DOHH2 (cell line): ENCODE measurements around the gene UBFD1.

Experiments used
- EZH2phosphoT487 ChIP-seq: fragments of 200-600 bp; sonication (generic); IDR thresholded peaks from 2 replicates; pipeline ENCODE4 v1.6.1; 2017; ENCODE audit warnings: borderline replicate concordance, mild to moderate bottlenecking, antibody characterized with exemption, low read length, moderate library complexity, mixed read lengths
- TF ChIP-seq, protein P1 (sequence below): fragments of 200-600 bp; sonication (generic); IDR thresholded peaks from one replicate; pipeline ENCODE4 v1.5.1; 2014; ENCODE audit warnings: antibody characterized with exemption, mild to moderate bottlenecking, low read depth, low read length; ENCODE audit not compliant: poor library complexity, severe bottlenecking

- TF ChIP-seq, protein P1, sequence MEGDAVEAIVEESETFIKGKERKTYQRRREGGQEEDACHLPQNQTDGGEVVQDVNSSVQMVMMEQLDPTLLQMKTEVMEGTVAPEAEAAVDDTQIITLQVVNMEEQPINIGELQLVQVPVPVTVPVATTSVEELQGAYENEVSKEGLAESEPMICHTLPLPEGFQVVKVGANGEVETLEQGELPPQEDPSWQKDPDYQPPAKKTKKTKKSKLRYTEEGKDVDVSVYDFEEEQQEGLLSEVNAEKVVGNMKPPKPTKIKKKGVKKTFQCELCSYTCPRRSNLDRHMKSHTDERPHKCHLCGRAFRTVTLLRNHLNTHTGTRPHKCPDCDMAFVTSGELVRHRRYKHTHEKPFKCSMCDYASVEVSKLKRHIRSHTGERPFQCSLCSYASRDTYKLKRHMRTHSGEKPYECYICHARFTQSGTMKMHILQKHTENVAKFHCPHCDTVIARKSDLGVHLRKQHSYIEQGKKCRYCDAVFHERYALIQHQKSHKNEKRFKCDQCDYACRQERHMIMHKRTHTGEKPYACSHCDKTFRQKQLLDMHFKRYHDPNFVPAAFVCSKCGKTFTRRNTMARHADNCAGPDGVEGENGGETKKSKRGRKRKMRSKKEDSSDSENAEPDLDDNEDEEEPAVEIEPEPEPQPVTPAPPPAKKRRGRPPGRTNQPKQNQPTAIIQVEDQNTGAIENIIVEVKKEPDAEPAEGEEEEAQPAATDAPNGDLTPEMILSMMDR = no peak
- no peak for TF ChIP-seq EZH2phosphoT487
These were observed 13.1 kb upstream of the UBFD1 start for GRCh38 chr16:23544436-23544835.
